Inferior parietal cortex (tissue), 1 donor: ENCODE measurements around the gene NSF.
"Not testable (repeated sequence)": the region's sequence is repeated elsewhere in the genome, so short reads cannot be mapped to it uniquely, and the experiment has no call there.

Experiments
- DNase-seq: peaks from one replicate; pipeline ENCODE4 v3.0.0-alpha.2; 2016; ENCODE audit errors: extremely low spot score

The NSF gene

GRCh38 chr17:46590157-46591146 lies at the start of gene NSF:
Gene NSF (plus strand): TSS chr17:46590669. CDS start chr17:46590776, 107 bp downstream.
- not testable (repeated sequence) for DNase-seq

GRCh38 chr17:46548607-46549006 lies 41.9 kb upstream of the NSF start:
- DNase-seq: not testable (repeated sequence)

DNA sequence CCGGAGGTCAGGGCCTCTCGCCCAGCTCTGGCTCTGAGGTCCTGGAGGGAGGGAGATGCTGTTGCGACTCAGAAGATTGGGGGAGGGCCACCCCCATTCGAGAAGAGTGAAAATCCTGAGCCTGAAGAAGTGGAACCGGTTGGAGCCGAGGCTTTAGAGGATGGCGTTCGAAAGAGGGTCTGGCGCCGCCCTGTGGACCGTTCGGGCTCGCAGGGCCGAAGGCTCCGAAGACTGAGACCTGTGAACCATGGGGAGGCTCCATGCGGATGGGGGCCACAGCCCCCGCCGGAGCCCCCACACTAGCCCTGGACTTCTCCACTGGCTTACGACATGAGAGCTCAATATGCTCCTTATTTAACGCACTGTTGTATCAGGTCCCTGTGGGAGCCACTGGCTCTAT lies 31.3 kb upstream of the NSF start:
- DNase-seq: not testable (repeated sequence)

GRCh38 chr17:46560048-46560447 lies 30.4 kb upstream of the NSF start:
- DNase-seq: not testable (repeated sequence)

DNA sequence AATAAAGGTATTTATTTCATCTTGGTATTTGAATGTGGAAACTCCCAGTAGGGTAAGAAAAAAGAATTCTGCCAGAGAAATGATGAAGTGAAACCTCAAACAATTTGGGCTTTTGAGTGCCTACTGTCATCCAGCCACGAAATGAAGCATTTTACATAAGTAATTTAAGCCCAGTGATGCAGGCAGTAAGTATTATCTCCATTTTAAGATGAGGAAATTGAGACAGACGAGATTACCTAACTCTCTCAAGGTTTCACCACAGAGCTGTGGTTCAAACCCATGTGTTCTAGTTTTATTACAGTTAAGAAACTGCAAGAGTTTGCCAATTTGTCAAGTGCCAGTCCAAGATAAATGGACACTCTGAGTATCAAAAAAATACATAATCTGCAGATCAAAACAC lies 24.2 kb upstream of the NSF start:
- DNase-seq: not testable (repeated sequence)

GRCh38 chr17:46566980-46567379 lies 23.5 kb upstream of the NSF start:
- not testable (repeated sequence) for DNase-seq

GRCh38 chr17:46571796-46572195 lies 18.7 kb upstream of the NSF start:
- not testable (repeated sequence) for DNase-seq

DNA sequence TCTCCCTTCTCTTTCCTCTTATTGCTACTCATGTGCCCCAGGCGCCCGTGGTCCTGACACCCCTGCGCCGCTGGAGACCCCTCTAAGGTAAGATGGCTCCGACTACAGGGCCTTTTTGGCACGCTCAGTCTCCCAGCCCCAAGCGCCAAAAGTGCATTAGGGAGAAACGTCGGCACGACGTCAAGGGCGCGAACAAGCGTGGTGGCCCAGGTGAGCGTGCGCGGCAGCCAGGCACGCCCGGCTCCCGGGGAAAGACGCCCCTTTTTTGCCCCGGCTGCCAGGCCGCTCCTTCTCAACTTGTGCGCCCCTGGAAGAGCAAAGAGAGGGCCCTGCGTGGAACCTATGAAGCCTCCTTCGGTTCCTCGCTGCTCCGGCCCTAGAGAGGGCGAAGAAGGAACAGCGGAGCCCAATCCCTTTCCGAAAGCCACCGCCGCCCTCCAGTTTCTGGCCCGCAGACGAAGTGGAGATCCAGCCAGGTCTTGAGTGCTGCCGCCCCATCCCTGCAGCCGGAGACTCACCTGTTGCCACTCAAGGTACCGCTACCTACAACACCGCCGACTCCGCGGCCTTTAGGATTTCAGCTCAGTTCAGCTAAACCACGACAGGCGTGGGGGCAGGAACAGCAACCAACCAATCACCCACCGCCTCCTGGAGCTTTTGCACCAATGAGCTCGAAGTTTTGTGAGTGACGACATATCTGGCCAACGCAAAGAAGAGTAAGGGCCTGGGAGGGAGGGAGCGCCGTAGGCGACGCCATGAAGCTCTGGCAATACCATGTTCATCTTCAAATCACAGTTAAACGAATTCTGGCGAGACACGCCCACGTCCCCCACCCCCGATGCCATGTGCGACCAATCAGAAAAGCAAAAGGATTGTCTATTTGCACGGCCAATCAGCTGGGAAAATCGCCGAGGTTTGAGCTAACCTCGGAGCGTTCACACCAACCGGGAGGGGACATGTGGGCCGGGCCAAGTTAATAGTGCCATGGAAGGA lies 11.1 kb upstream of the NSF start, which contains the start of gene ARL17A:
Gene ARL17A (minus strand): TSS at position 609 of the 993 bp plus-strand sequence. CDS start 3,369 bp downstream, outside the sequence.
- not testable (repeated sequence) for DNase-seq

GRCh38 chr17:46580082-46580481 lies 10.4 kb upstream of the NSF start:
- DNase-seq: not testable (repeated sequence)

GRCh38 chr17:46585444-46585843 lies 5.0 kb upstream of the NSF start:
- DNase-seq: not testable (repeated sequence)

DNA sequence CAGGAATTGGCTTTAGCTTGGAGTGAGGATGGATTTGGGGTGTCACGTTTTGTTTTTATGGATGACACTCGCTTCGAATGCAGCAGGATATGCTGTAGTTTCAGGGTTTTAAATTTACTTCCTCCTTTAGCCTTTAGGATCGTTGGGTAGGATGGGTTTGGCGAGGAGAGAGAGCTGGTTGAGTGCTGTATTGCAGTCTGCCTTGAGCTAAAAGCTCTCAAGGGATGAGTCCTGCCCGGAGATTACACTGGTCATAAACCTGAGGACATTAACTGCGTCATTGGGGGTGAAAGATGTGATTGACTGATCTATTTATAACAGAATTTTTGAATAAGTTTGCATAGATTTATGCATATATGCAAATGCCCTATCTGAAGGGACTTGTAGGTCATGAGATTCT lies 863 bp downstream of the NSF start:
- DNase-seq: not testable (repeated sequence)

- DNase-seq: not testable (repeated sequence)
Measured at GRCh38 chr17:46598344-46598931, 8.0 kb downstream of the NSF start.

DNA sequence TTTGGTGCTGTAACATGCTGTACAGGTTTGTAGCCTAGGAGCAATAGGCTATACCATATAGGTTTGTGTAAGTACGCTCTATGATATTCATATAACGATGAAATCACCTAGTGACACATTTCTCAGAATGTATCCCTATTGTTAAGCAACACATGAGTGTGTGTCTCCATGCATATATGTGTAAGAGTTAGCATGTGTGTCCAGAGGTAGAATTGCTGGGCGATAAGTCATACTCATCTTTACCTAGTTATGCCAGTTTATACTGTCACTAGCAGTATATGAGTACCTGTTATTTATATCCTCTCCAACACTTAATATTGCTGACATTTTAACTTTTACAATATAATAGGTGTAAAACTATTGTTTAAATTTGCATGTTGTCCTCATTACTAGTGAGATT lies 10.3 kb downstream of the NSF start:
- not testable (repeated sequence) for DNase-seq

GRCh38 chr17:46603125-46603524 lies 12.7 kb downstream of the NSF start:
- not testable (repeated sequence) for DNase-seq

GRCh38 chr17:46611304-46611703 lies 20.8 kb downstream of the NSF start:
- not testable (repeated sequence) for DNase-seq

DNA sequence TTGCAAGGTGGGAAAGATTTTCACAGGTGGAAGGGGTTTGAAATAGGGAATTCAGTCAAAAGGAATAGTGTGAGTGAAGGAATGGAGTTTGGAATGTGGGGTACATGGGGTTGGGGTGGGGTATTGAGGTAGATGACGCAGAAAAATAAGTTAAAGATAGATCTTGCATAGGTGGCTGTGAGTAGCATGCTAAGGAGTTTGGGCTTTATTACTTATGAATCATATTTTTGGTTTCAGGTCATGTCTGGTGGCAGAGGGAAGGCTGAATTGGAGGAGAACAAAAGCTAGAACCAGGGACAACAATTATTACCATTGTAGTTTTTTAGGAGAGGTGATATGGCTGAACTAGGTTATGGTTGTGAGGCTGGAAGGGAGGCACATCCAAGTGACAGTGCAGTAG lies 23.4 kb downstream of the NSF start:
- not testable (repeated sequence) for DNase-seq

GRCh38 chr17:46617121-46617520 lies 26.7 kb downstream of the NSF start:
- DNase-seq: not testable (repeated sequence)

GRCh38 chr17:46618975-46619374 lies 28.5 kb downstream of the NSF start:
- not testable (repeated sequence) for DNase-seq

GRCh38 chr17:46623790-46624189 lies 33.3 kb downstream of the NSF start:
- not testable (repeated sequence) for DNase-seq

- not testable (repeated sequence) for DNase-seq
Measured at GRCh38 chr17:46624726-46625125, 34.3 kb downstream of the NSF start.

DNA sequence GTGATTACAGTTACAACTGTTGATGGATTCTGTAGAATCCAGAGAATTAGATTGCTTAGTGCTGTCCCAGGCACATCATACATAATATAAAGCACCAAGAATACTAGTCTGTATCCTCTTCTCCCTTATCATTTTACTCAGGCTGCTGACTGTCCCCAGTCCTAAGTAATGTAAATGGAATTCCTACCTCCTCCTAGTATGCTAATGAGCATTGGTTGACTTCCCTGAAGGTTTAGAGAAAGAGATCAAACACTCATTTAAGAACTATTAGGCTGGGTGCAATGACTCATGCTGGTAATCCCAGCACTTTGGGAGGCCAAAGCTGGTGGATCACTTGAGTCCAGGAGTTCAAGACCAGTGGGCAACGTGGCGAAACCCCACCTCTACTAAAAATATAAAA lies 37.0 kb downstream of the NSF start:
- DNase-seq: not testable (repeated sequence)
